BLaER1 (cell line): ENCODE results near the gene AGRN.
"Not testable (repeated sequence)": the region's sequence is repeated elsewhere in the genome, so short reads cannot be mapped to it uniquely, and the experiment has no call there.

Experiments used
- H3K27ac ChIP-seq: shearing (Covaris generic); formaldehyde crosslinking; 2 replicates; pipeline ENCODE4 v1.8.1; 2022
- H3K27me3 ChIP-seq: shearing (Covaris generic); formaldehyde crosslinking; 2 replicates; pipeline ENCODE4 v1.8.1; 2022
- H3K36me3 ChIP-seq: shearing (Covaris generic); formaldehyde crosslinking; 2 replicates; pipeline ENCODE4 v1.8.1; 2022
- H3K4me1 ChIP-seq: shearing (Covaris generic); formaldehyde crosslinking; 2 replicates; pipeline ENCODE4 v1.8.1; 2022
- H3K4me2 ChIP-seq: shearing (Covaris generic); formaldehyde crosslinking; 2 replicates; pipeline ENCODE4 v1.8.1; 2022
- H3K4me3 ChIP-seq: shearing (Covaris generic); formaldehyde crosslinking; 2 replicates; pipeline ENCODE4 v1.8.1; 2022
- H3K9ac ChIP-seq: shearing (Covaris generic); formaldehyde crosslinking; 2 replicates; pipeline ENCODE4 v1.8.1; 2022
- H3K9me3 ChIP-seq: shearing (Covaris generic); formaldehyde crosslinking; 2 replicates; pipeline ENCODE4 v1.8.1; 2022
- H4K20me1 ChIP-seq: shearing (Covaris generic); formaldehyde crosslinking; 2 replicates; pipeline ENCODE4 v1.8.1; 2022
- Cebpa-rat ChIP-seq: shearing (Covaris generic); IDR thresholded peaks from 2 replicates; pipeline ENCODE4 v1.8.1; 2022

The AGRN gene

GRCh38 chr1:1027791-1028190 lies 7.9 kb downstream of the AGRN start:
- H3K4me1 ChIP-seq, result peaks cover 77% of the 10 kb centered on the region

DNA sequence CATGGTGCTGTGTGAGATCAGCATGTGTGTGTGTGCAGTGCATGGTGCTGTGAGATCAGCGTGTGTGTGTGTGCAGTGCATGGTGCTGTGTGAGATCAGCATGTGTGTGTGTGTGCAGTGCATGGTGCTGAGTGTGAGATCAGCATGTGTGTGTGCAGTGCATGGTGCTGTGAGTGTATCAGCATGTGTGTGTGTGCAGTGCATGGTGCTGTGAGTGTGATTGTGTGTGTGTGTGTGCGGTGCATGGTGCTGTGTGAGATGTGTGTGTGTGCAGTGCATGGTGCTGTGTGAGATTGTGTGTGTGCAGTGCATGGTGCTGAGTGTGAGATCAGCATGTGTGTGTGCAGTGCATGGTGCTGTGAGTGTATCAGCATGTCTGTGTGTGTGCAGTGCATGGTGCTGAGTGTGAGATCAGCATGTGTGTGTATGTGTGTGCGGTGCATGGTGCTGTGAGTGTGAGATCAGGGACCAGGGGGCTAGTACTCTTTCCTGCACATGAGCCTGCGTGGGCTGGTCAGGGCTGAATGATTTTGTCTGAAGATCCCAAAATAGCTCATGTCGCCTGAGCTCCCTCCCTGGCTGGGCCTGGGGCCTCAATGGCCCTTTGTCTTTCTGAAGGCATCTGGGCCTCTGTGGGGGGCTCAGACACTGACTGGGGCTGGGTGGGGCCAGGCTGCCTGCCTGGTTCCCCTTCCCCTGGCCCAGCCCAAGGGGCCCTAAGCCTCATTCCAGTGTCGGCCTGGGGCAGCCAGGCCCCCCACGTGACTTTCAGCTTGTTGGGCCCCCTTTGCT lies 11.1 kb downstream of the AGRN start:
- H3K27ac ChIP-seq, result peak overlapping the region; percentile 64
- not testable (repeated sequence) for H3K9me3 ChIP-seq, H3K36me3 ChIP-seq, H3K4me3 ChIP-seq
- peaks cover 16% of the 10 kb centered on the region for H3K27me3 ChIP-seq
- peak overlapping the region; percentile 40; the same call in 1 of the 2 replicates for H3K9ac ChIP-seq
- peak overlapping the region; percentile 95 for H3K4me2 ChIP-seq
- H3K4me1 ChIP-seq, result peaks cover 67% of the 10 kb centered on the region
- peaks cover 60% of the 10 kb centered on the region for H4K20me1 ChIP-seq

More at GRCh38 chr1:1027791-1028190, 7.9 kb downstream of the AGRN start:
- peaks cover 56% of the 10 kb centered on the region for H4K20me1 ChIP-seq
- peak overlapping the region; percentile 96 for H3K4me2 ChIP-seq
- peak overlapping the region; percentile 36 for H3K4me3 ChIP-seq
- H3K36me3 ChIP-seq, result peaks cover 5% of the 10 kb centered on the region; the same call in 1 of the 2 replicates
- H3K9ac ChIP-seq, result peak overlapping the region; percentile 48
- peak; percentile 58; the same call in 1 of the 2 replicates for TF ChIP-seq Cebpa-rat
- peak overlapping the region; percentile 66 for H3K27ac ChIP-seq
- no peaks in the 10 kb centered on the region for H3K27me3 ChIP-seq
- no peaks in the 10 kb centered on the region for H3K9me3 ChIP-seq

GRCh38 chr1:1031659-1032235 lies 11.8 kb downstream of the AGRN start:
- H3K27ac ChIP-seq, result peak overlapping the region; percentile 64
- no peak for TF ChIP-seq Cebpa-rat

DNA sequence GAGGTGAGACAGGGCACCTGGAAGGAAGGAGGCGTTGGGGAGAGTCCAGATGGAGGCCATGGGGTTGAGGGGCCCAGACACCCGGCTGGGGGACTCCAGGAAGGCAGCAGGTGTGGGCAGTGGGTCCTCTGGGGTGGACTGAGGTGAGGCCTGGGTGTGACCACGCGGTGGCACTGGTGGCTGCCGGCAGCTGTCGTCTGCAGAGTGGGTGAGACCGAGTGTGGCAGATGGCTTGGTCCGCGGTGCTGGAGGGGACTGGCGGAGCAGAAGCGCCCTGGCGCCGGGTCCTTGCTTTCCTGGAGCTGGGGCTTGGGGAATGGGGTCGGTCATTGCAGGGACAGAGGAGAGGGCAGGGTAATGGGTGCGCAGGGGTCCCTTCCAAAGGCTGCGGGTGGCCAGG lies 12.5 kb downstream of the AGRN start:
- Histone ChIP-seq H3K4me2 (peak overlapping the region; percentile 95), H3K36me3 (peaks cover 13% of the 10 kb centered on the region; the same call in 1 of the 2 replicates), H3K27ac (no peak overlapping the region), H3K27me3 (peaks cover 16% of the 10 kb centered on the region), H3K9me3 (no peaks in the 10 kb centered on the region), H3K9ac (0 out of 2 replicates have a peak overlapping the region, but pooled peaks have one; percentile 34), H3K4me3 (peak overlapping the region; percentile 70), H3K4me1 (peaks cover 67% of the 10 kb centered on the region), H4K20me1 (peaks cover 60% of the 10 kb centered on the region)
- TF ChIP-seq Cebpa-rat, result no peak

More at GRCh38 chr1:1031659-1032235, 11.8 kb downstream of the AGRN start:
- peaks cover 67% of the 10 kb centered on the region for H3K4me1 ChIP-seq
- no peaks in the 10 kb centered on the region for H3K9me3 ChIP-seq
- H3K4me2 ChIP-seq, result peak overlapping the region; percentile 95
- no peak overlapping the region for H3K4me3 ChIP-seq
- peaks cover 60% of the 10 kb centered on the region for H4K20me1 ChIP-seq
- H3K9ac ChIP-seq, result peak overlapping the region; percentile 40; the same call in 1 of the 2 replicates
- H3K36me3 ChIP-seq, result peaks cover 13% of the 10 kb centered on the region; the same call in 1 of the 2 replicates
- H3K27me3 ChIP-seq, result peaks cover 16% of the 10 kb centered on the region

DNA sequence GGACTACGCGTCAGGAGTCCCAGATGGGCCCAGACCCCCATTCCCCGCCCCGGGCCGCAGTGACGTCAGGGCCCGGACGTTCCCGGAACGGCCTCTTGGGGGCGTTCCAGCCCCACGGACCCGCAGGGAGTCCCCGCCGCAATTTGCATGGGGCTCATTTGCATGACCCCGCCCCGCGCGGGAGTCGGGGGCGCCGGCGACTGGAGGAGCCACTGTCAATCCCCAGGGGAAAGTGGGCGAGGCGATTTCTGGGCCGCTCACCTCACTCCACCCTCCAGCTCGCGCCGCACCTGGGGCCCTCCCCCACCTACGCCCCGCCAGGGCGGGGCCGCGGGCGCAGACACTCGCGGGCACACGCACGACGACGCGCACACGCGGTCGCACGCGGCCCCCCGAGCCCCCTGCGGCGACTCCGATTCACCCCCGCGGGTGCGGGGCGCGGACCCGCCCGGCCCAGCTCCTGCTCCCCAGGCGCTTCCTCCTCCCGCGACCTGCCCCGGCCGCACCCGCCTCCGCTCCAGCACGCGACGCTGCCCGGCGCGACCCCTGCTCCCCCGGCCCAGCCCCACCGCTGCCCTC lies 13.2 kb downstream of the AGRN start:
- TF ChIP-seq Cebpa-rat, result no peak
- Histone ChIP-seq H3K36me3 (peaks cover 13% of the 10 kb centered on the region; the same call in 1 of the 2 replicates), H3K4me1 (peaks cover 67% of the 10 kb centered on the region), H3K27ac (0 out of 2 replicates have a peak overlapping the region, but pooled peaks have one; percentile 41), H3K4me2 (peak overlapping the region; percentile 95), H3K4me3 (peak overlapping the region; percentile 70), H3K9me3 (no peaks in the 10 kb centered on the region), H3K27me3 (peaks cover 16% of the 10 kb centered on the region), H4K20me1 (peaks cover 62% of the 10 kb centered on the region), H3K9ac (peak overlapping the region; percentile 57)

DNA sequence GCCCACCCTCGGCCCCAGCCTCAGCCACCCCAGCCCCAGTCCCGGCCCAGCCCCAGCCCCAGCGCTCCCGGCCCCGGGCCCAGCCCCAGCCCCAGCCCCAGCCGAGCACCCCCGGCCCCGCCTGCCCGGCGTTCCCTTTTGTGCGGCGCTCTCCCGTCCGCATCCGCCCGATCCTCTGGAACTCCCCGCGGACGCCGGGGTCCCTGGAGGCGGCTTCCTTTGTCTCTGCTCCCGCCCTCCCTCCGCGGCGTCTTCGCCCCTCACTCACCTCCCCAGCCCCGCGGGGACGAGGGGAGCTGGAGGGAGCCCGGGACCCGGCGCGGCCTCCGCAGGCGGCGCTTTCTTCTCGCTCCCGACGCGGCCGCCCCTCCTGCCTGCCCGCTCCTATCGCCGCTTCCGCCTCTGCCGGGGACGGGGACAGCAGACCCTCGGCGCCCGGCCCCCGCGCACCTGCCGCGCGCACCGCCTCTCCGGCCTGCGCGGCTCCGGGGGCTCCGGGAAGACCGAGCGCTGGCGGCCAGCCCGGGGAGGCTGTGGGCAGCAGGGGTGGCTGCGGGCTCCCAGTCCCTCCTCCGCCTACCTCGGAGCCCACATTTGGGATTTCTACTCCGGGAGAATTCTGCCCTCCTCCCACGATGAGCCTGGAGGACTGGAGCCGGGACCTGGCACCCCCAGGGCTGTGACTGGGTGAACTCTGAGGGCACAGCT lies 14.0 kb downstream of the AGRN start:
- peaks cover 13% of the 10 kb centered on the region; the same call in 1 of the 2 replicates for H3K36me3 ChIP-seq
- H3K9ac ChIP-seq, result peak overlapping the region; percentile 64
- no peak for TF ChIP-seq Cebpa-rat
- H3K4me3 ChIP-seq, result peak overlapping the region; percentile 64
- H3K27ac ChIP-seq, result 0 out of 2 replicates have a peak overlapping the region, but pooled peaks have one; percentile 1
- no peaks in the 10 kb centered on the region for H3K9me3 ChIP-seq
- H3K4me2 ChIP-seq, result peak overlapping the region; percentile 85
- peaks cover 70% of the 10 kb centered on the region for H4K20me1 ChIP-seq
- peaks cover 71% of the 10 kb centered on the region for H3K4me1 ChIP-seq
- H3K27me3 ChIP-seq, result peaks cover 16% of the 10 kb centered on the region

GRCh38 chr1:1034439-1034781 lies 14.5 kb downstream of the AGRN start:
- no peaks in the 10 kb centered on the region for H3K9me3 ChIP-seq
- peak overlapping the region; percentile 64 for H3K4me3 ChIP-seq
- H3K9ac ChIP-seq, result peak overlapping the region; percentile 64
- H3K36me3 ChIP-seq, result peaks cover 13% of the 10 kb centered on the region; the same call in 1 of the 2 replicates
- peaks cover 76% of the 10 kb centered on the region for H3K4me1 ChIP-seq
- H3K4me2 ChIP-seq, result peak overlapping the region; percentile 85
- H3K27ac ChIP-seq, result no peak overlapping the region
- peaks cover 16% of the 10 kb centered on the region for H3K27me3 ChIP-seq
- H4K20me1 ChIP-seq, result peaks cover 74% of the 10 kb centered on the region
- TF ChIP-seq Cebpa-rat, result no peak

DNA sequence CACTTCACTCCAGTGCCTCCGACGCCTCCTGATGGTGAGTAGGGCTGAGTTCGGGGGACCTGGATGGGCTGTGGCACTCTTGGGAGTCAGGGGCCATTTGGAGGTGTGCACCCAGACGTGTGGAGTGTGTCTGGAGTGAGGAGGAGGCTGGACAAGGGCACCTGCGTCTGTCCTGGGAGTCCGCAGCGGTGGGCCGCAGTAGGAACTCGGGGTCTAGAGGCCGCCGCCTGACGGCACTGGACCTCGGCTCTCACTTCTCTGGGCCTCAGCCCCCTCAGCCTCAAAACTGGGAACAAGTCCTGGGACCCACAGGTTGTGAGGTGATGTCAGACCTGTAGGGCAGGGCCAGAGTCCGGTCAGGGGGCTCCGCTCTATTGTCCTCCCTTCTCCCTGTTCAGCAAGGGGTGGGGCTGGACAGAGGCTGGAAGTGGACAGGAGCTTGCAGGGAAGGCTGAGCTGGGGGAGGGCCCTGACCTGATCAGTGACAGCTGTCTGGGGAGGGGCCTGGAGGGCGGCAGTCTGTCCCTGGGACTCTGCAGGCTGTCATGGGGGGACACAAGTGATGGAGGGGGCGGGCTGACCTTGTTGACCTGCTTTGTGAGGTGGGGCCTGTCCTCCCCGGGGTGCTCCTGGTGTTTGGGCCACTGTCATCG lies 15.5 kb downstream of the AGRN start:
- Histone ChIP-seq H3K4me2 (peak overlapping the region; percentile 99), H3K9ac (no peak overlapping the region), H3K36me3 (peaks cover 13% of the 10 kb centered on the region; the same call in 1 of the 2 replicates), H4K20me1 (peaks cover 82% of the 10 kb centered on the region), H3K27ac (no peak overlapping the region), H3K9me3 (no peaks in the 10 kb centered on the region), H3K4me3 (no peak overlapping the region), H3K4me1 (peaks cover 86% of the 10 kb centered on the region), H3K27me3 (peaks cover 22% of the 10 kb centered on the region)
- TF ChIP-seq Cebpa-rat, result no peak
